ENCODE results near the gene NGFR. TPM values are rescaled to one million over a fixed set of nuclear protein-coding genes. Genes with fewer than 3 reads are reported as not detected.

Gene NGFR
- total and polyA plus RNA-seq, 9 of the 15 experiments (the other 6 are each of a cell fraction or from before 2014, with no cell fraction given), result 0.07 to 0.23 (median 0.13) TPM; not detected in 4

DNA sequence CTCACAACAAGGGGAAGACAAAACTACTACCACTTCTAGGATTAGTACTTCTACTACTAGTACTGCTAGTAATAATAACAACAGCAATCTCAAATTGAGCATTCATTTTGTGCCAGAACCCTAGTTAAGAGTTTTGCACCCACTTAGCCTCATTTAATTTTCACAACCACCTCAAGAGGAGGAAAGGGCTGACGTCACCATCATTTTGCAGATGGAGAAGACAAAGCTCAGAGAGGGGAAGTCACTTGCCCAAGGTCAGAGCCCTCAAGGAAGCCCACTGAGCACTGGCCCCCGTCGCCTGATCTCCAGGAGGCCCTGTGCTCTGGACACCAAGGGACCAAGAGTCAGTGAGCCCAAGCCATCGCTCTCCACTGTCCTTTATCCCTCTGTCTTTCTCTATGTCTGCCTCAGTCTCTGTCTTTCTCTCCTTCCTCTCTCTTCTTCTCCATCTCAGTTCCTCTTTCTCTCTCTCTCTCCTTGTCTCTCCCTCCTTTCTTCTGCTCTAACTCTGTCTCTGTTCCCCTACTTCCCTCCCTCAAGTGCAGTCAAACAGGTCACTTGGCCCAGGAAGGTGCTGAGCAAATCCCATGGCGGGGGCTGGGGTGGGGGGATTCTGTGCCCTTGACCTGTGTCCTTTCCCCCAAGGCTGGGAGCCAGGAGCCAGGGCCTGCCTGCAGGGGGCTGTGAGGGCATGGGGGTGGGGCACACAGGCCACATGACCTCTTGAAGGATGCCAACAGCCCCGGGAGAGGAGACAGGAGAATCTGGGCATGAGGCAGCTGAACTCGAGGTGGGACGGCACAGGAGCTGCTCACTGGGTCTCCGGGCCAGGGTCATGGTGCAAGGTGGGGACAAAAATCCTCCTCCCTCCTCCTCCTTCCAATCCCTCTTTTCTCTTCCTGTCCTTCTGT, 11.2 kb upstream of the NGFR start:
- intact Hi-C loops (cut with micrococcal nuclease) (no loop called here), in situ Hi-C loops (cut with MboI) (no loop called here)
- no peak overlapping the region for H2AFZ ChIP-seq (ENCODE audit: low read depth, low read length)
- no peaks in the 10 kb centered on the region for H3K9me3 ChIP-seq (replicated peaks; ENCODE audit: control insufficient read depth, insufficient read depth, low read depth, low read length)
- DNase-seq (ENCODE audit: extremely low read depth in 1 of 4, low spot score in 3 of 4) (no peak), FAIRE-seq (no peak), ATAC-seq (no peak)
- H3K4me1 ChIP-seq (replicated peaks in 1 of 2; ENCODE audit: control insufficient read depth in 2 of 2, insufficient read depth in 2 of 2, low read length in 2 of 2), result peaks cover 7 to 8% of the 10 kb centered on the region in 2 experiments; a peak in 3 of 5 replicates
- TF ChIP-seq ATF7 (IDR thresholded peaks at IDR 0.05), result peak; percentile 69
- TF ChIP-seq SP2 (IDR thresholded peaks at IDR 0.05; ENCODE audit: extremely low read depth, low read depth, low read length, poor library complexity, severe bottlenecking), result no peak
- peak; percentile 67 for TF ChIP-seq ATF3 (IDR thresholded peaks at IDR 0.05)
- no peak for TF ChIP-seq ATF3 (CRISPR knock-in tag; conservative IDR thresholded peaks at IDR 0.05)
- TF ChIP-seq ZNF184 (CRISPR knock-in tag; IDR thresholded peaks at IDR 0.05), result no peak
- TF ChIP-seq, protein P1, sequence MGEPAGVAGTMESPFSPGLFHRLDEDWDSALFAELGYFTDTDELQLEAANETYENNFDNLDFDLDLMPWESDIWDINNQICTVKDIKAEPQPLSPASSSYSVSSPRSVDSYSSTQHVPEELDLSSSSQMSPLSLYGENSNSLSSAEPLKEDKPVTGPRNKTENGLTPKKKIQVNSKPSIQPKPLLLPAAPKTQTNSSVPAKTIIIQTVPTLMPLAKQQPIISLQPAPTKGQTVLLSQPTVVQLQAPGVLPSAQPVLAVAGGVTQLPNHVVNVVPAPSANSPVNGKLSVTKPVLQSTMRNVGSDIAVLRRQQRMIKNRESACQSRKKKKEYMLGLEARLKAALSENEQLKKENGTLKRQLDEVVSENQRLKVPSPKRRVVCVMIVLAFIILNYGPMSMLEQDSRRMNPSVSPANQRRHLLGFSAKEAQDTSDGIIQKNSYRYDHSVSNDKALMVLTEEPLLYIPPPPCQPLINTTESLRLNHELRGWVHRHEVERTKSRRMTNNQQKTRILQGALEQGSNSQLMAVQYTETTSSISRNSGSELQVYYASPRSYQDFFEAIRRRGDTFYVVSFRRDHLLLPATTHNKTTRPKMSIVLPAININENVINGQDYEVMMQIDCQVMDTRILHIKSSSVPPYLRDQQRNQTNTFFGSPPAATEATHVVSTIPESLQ (CRISPR knock-in tag; IDR thresholded peaks at IDR 0.05), result no peak
- no peak for TF ChIP-seq DDX20 (tag; IDR thresholded peaks at IDR 0.05; ENCODE audit: low read depth)
- no peak for TF ChIP-seq NONO (IDR thresholded peaks at IDR 0.05; ENCODE audit: low read depth in 2 of 2, low read length in 1 of 2)
- TF ChIP-seq SPI1 (IDR thresholded peaks at IDR 0.05; ENCODE audit: borderline replicate concordance, low read depth, low read length), result peak; percentile 38; the same call in 1 of the 2 replicates
- TF ChIP-seq STAT5A (IDR thresholded peaks at IDR 0.05; ENCODE audit: borderline replicate concordance, low read length), result no peak
- H3K9ac ChIP-seq (ENCODE audit: insufficient read depth in 1 of 2, low read depth in 2 of 2, low read length in 2 of 2), result no peak overlapping the region
- POLR2A ChIA-PET, result interaction anchor here (0.6 kb wide), 1 partner anchor 1434 kb away, joined by 3 read pairs; no protein-coding TSS in a partner anchor
- H4K20me1 ChIP-seq (replicated peaks; ENCODE audit: control insufficient read depth, insufficient read depth, low read length), result peaks cover 6% of the 10 kb centered on the region; the same call in 1 of the 2 replicates
- no TSS peak for BruUV-seq (replicated peaks)
- H3K4me3 ChIP-seq, result no peak overlapping the region
- peaks cover 34 to 89% of the 10 kb centered on the region in 2 experiments for H3K27me3 ChIP-seq (ENCODE audit: control insufficient read depth in 2 of 2, insufficient read depth in 2 of 2, low read length in 2 of 2)
- no peaks in the 10 kb centered on the region for H3K9me1 ChIP-seq (ENCODE audit: control insufficient read depth, insufficient read depth, low read length)
- H3K4me2 ChIP-seq (ENCODE audit: insufficient read depth, low read length), result no peak overlapping the region
- CTCF ChIA-PET (ENCODE audit: low intra/inter-chr PET ratio), result no interaction called here
- 0% methylated on average over 5 of the region's 9 CpGs for WGBS (ENCODE audit: insufficient coverage, low coverage, missing lambda C conversion rate)
- no peaks in the 10 kb centered on the region for H3K36me3 ChIP-seq (ENCODE audit: control insufficient read depth, insufficient read depth, low read length)
- H3K79me2 ChIP-seq (ENCODE audit: control insufficient read depth, insufficient read depth, low read length), result no peaks in the 10 kb centered on the region
- H3K27ac ChIP-seq (ENCODE audit: extremely low read depth, low read depth, low read length), result no peak overlapping the region
